GM12878 (cell line): ENCODE results near the gene GEMIN5. TPM values are rescaled to one million over a fixed set of nuclear protein-coding genes. Genes with fewer than 3 reads are reported as not detected.
A peak's percentile ranks its signal among the peaks of the same experiment; 100 is the strongest.

Source experiments
- ATF2 ChIP-seq: IDR thresholded peaks from 2 replicates; pipeline ENCODE4 v1.6.1; 2012; ENCODE audit warnings: low read length, inconsistent platforms
- BACH1 ChIP-seq: fragments of 450-650 bp; IDR thresholded peaks from 2 replicates; pipeline ENCODE4 v1.6.1; 2017; ENCODE audit warnings: mild to moderate bottlenecking, borderline replicate concordance
- CHD4 ChIP-seq: fragments of 200-600 bp; sonication (generic); IDR thresholded peaks from 2 replicates; pipeline ENCODE4 v1.6.1; 2016; ENCODE audit warnings: mild to moderate bottlenecking
- CTCF ChIP-seq, 3 experiments: IDR thresholded peaks in 2 of 3; conservative IDR thresholded peaks in 1 of 3; 2 replicates each; pipeline ENCODE4 v1.5.1; 2011; ENCODE audit warnings: low read depth in 3 of 3, low read length in 3 of 3, mild to moderate bottlenecking in 3 of 3, control low read depth in 2 of 3, moderate library complexity in 2 of 3, inconsistent platforms in 1 of 3, mixed read lengths in 1 of 3; ENCODE audit not compliant: control insufficient read depth in 2 of 3, insufficient read depth in 1 of 3; ENCODE audit errors: extremely low read depth in 1 of 3
- DPF2 ChIP-seq: fragments of 450-650 bp; IDR thresholded peaks from 2 replicates; pipeline ENCODE4 v1.6.1; 2017; ENCODE audit warnings: mild to moderate bottlenecking
- IKZF1 ChIP-seq: fragments of 450-650 bp; conservative IDR thresholded peaks from 2 replicates; pipeline ENCODE4 v1.6.1; 2017; ENCODE audit warnings: antibody characterized with exemption, mild to moderate bottlenecking
- MTA3 ChIP-seq: IDR thresholded peaks from 2 replicates; pipeline ENCODE4 v1.6.1; 2012; ENCODE audit warnings: low read length, inconsistent platforms, borderline replicate concordance
- PKNOX1 ChIP-seq: fragments of 450-650 bp; IDR thresholded peaks from 2 replicates; pipeline ENCODE4 v1.6.1; 2016; ENCODE audit warnings: mild to moderate bottlenecking
- RBBP5 ChIP-seq: fragments of 200-600 bp; sonication (generic); conservative IDR thresholded peaks from 2 replicates; pipeline ENCODE4 v1.6.1; 2016
- REST ChIP-seq: IDR thresholded peaks from 2 replicates; pipeline ENCODE4 v1.6.1; 2012; ENCODE audit warnings: mild to moderate bottlenecking, low read depth, low read length
- SUZ12 ChIP-seq: fragments of 200-600 bp; sonication (generic); IDR thresholded peaks from one replicate; pipeline ENCODE4 v1.6.1; 2018; ENCODE audit warnings: antibody characterized with exemption, mild to moderate bottlenecking; ENCODE audit not compliant: unreplicated experiment
- YBX1 ChIP-seq: fragments of 450-650 bp; IDR thresholded peaks from 2 replicates; pipeline ENCODE4 v1.6.1; 2016; ENCODE audit warnings: antibody characterized with exemption
- ZBED1 ChIP-seq: IDR thresholded peaks from 2 replicates; pipeline ENCODE4 v1.6.1; 2016; ENCODE audit warnings: borderline replicate concordance
- ZNF592 ChIP-seq: fragments of 450-650 bp; IDR thresholded peaks from 2 replicates; pipeline ENCODE4 v1.6.1; 2017; ENCODE audit warnings: mild to moderate bottlenecking, moderate library complexity
- ZNF622 ChIP-seq: fragments of 450-650 bp; IDR thresholded peaks from 2 replicates; pipeline ENCODE4 v1.6.1; 2017; ENCODE audit warnings: mild to moderate bottlenecking, inconsistent platforms
- polyA plus RNA-seq, 11 experiments: library from polyadenylated mRNA; depleted of rRNA in 4 of 11; unstranded in 6 of 11; stranded (reverse) in 5 of 11; fragments of >200 nt; fragmentation: Nextera tagmentation in 4 of 11; fragmentation: Illumina TruSeq in 1 of 11; extraction: Ambion mirVana in 4 of 11; extraction: Trizol in 1 of 11; gene quantifications; 1 replicate in 1 of 11; 2 replicates in 10 of 11; pipeline versions ENCODE4 v1.2.1 to v1.2.3, GENCODE V29; 2011 to 2016; ENCODE audit warnings: inconsistent platforms in 2 of 11, missing spikeins in 2 of 11, low read depth in 1 of 11
- total RNA-seq, 4 experiments: library from RNA; depleted of rRNA in 3 of 4; stranded (reverse); fragments of >200 nt in 3 of 4; fragmentation: Illumina TruSeq in 1 of 4; extraction: Trizol in 1 of 4; gene quantifications; 2 replicates each; pipeline versions ENCODE4 v1.2.1 to v1.2.3, GENCODE V29; 2013 to 2021

GEMIN5 gene
- total and polyA plus RNA-seq, 10 of the 15 experiments (the other 5 are each of a cell fraction or from before 2014, with no cell fraction given): 6.3 to 29.8 (median 23.3) TPM

- TF ChIP-seq ZNF592: no peak
- no peak for TF ChIP-seq ATF2
- TF ChIP-seq RBBP5: no peak
- peak; percentile 38; the same call in 1 of the 2 replicates for TF ChIP-seq REST
- no peak for TF ChIP-seq ZNF622
- TF ChIP-seq CHD4: no peak
- no peak for TF ChIP-seq MTA3
- TF ChIP-seq BACH1: no peak
- no peak for TF ChIP-seq DPF2
- TF ChIP-seq YBX1: no peak
- TF ChIP-seq CTCF (IDR thresholded peaks at IDR 0.05 in 2 of 3, conservative IDR thresholded peaks at IDR 0.05 in 1 of 3; ENCODE audit: control insufficient read depth in 2 of 3, extremely low read depth in 1 of 3, insufficient read depth in 1 of 3, low read depth in 3 of 3, low read length in 3 of 3): no peak
- TF ChIP-seq IKZF1: peak; percentile 66
- no peak for TF ChIP-seq SUZ12
- no peak for TF ChIP-seq PKNOX1
- no peak for TF ChIP-seq ZBED1
Observed at GRCh38 chr5:154940772-154941620, 3.0 kb upstream of the GEMIN5 start, which contains the start of gene MRPL22 (continued).
